Smooth muscle cell (in vitro differentiated cells): ENCODE results near the gene TECPR1. TPM values are rescaled to one million over a fixed set of nuclear protein-coding genes. Genes with fewer than 3 reads are reported as not detected.

Experiments
- DNase-seq: peaks from one replicate; lab custom pipeline; 2025; ENCODE audit not compliant: unreplicated experiment; lab: John Stamatoyannopoulos, UW
- H2AFZ ChIP-seq: fragments of 200-600 bp; sonication (generic); 2 replicates; pipeline ENCODE4 v1.6.0; 2016; ENCODE audit warnings: antibody characterized with exemption, low read depth, mild to moderate bottlenecking
- H3F3A ChIP-seq: fragments of 200-600 bp; sonication (generic); 2 replicates; pipeline ENCODE4 v1.6.0; 2017; ENCODE audit warnings: antibody characterized with exemption, low read depth
- H3K27ac ChIP-seq: fragments of 200-600 bp; sonication (generic); 2 replicates; pipeline ENCODE4 v1.5.1; 2016; ENCODE audit warnings: low read depth, mild to moderate bottlenecking
- H3K27me3 ChIP-seq: fragments of 200-600 bp; sonication (generic); 2 replicates; pipeline ENCODE4 v1.6.1; 2016; ENCODE audit warnings: low read depth, mild to moderate bottlenecking
- H3K36me3 ChIP-seq: fragments of 200-600 bp; sonication (generic); 2 replicates; pipeline ENCODE4 v1.5.1; 2016; ENCODE audit warnings: low read depth
- H3K4me1 ChIP-seq: fragments of 200-600 bp; sonication (generic); 2 replicates; pipeline ENCODE4 v1.5.1; 2016; ENCODE audit warnings: low read depth
- H3K4me2 ChIP-seq: fragments of 200-600 bp; sonication (generic); 2 replicates; pipeline ENCODE4 v1.6.0; 2016; ENCODE audit warnings: mild to moderate bottlenecking
- H3K4me3 ChIP-seq: fragments of 200-600 bp; sonication (generic); 2 replicates; pipeline ENCODE4 v1.5.1; 2016; ENCODE audit warnings: mild to moderate bottlenecking
- H3K79me2 ChIP-seq: fragments of 200-600 bp; sonication (generic); 2 replicates; pipeline ENCODE4 v1.6.0; 2016; ENCODE audit warnings: low read depth, mild to moderate bottlenecking
- H3K9ac ChIP-seq: fragments of 200-600 bp; sonication (generic); 2 replicates; pipeline ENCODE4 v1.6.0; 2016; ENCODE audit warnings: low read depth
- H3K9me3 ChIP-seq: fragments of 200-600 bp; sonication (generic); replicated peaks from 2 replicates; pipeline ENCODE4 v1.5.1; 2016; ENCODE audit warnings: low read depth
- H4K20me1 ChIP-seq: fragments of 200-600 bp; sonication (generic); 2 replicates; pipeline ENCODE4 v1.6.0; 2016; ENCODE audit warnings: low read depth
- CTCF ChIP-seq: fragments of 200-600 bp; sonication (generic); IDR thresholded peaks from 2 replicates; pipeline ENCODE4 v1.5.1; 2017; ENCODE audit warnings: borderline replicate concordance, mild to moderate bottlenecking, antibody characterized with exemption; ENCODE audit not compliant: insufficient read depth, poor library complexity, severe bottlenecking
- WGBS: methylation state at CpG from one replicate; pipeline ENCODE4 v1.1.7; 2016; ENCODE audit warnings: low lambda C conversion rate; 5-methylcytosine and 5-hydroxymethylcytosine counted together
- polyA plus RNA-seq: library from polyadenylated mRNA; unstranded; fragments of >200 nt; fragmentation: Nextera tagmentation; extraction: Ambion mirVana; gene quantifications from 2 replicates; pipeline ENCODE4 v1.2.1, GENCODE V29; 2016
- total RNA-seq: library from RNA; depleted of rRNA; stranded (reverse); fragments of >200 nt; gene quantifications from 2 replicates; pipeline ENCODE4 v1.2.3, GENCODE V29; 2014

Gene TECPR1
- total and polyA plus RNA-seq, 2 experiments from 2014 or later: 8.9 to 33.1 TPM

DNA sequence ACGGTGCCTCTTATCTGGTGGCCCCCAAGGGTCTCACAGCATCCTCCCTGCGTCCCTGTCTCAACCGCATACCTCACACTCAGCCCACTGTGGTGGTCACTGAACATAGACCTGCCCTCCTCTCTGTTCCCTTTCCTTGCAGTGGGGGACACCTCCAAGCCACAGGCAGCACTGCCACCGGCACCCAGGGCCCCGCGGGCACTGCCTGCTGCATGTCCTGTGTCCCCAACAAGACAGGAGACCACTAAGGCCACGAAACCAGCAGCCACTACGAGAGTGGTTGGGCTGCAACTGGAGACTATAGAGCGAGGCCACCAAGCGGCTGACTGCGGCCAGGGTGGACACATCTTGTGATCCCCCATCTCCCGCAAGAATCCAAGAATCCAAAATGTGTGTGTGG lies 44.8 kb upstream of the TECPR1 start:
- H3F3A ChIP-seq: peaks cover 25% of the 10 kb centered on the region
- no peak for DNase-seq
- H4K20me1 ChIP-seq: peaks cover 93% of the 10 kb centered on the region
- no peak for TF ChIP-seq CTCF
- no peak overlapping the region for H3K9ac ChIP-seq
- no peaks in the 10 kb centered on the region for H3K9me3 ChIP-seq
- no peaks in the 10 kb centered on the region for H3K27me3 ChIP-seq
- WGBS: 81% methylated on average over 12 of the region's 12 CpGs
- no peaks in the 10 kb centered on the region for H3K79me2 ChIP-seq
- no peak overlapping the region for H3K4me3 ChIP-seq
- H3K4me1 ChIP-seq: peaks cover 3% of the 10 kb centered on the region
- no peak overlapping the region for H2AFZ ChIP-seq
- H3K36me3 ChIP-seq: no peaks in the 10 kb centered on the region
- H3K27ac ChIP-seq: no peak overlapping the region
- H3K4me2 ChIP-seq: no peak overlapping the region

DNA sequence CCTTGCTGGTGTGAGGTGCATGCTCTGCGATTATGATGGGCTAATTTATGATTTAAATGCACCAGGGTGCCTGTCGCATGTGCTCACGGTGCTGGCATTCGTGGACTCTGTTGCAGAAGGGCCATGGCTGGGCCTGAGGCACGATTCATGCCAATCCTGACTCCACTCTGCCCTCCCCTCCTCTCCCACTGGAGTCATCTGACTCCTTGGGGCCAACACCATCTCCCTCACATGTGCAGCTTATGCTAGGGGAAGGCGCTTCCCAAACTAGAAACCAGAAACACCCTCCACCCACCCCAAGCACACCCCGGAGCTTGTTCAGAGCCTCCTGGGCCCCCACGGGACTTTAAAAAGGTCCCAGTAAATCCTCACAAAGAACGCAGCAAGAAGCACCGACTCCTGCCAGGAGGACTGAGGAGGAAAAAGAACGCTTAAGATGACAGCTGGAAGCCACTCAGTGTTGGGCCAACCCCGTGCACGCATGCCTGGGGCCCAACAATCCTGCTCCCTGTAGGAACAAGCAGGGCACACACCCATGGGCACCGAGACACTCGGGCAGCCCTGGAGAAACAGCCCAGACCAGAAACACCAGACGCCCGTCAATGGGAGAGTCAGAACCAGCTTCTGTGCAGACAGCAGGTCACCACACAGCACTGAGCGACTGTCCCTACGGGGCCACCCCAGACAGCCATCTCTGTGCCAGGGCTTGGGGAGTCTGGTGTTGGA lies 43.6 kb upstream of the TECPR1 start:
- Histone ChIP-seq H3K9me3 (no peaks in the 10 kb centered on the region), H3F3A (peaks cover 32% of the 10 kb centered on the region), H3K27me3 (no peaks in the 10 kb centered on the region), H4K20me1 (peaks cover 95% of the 10 kb centered on the region), H3K9ac (no peak overlapping the region), H3K4me1 (no peaks in the 10 kb centered on the region), H3K27ac (peak overlapping the region; percentile 28), H3K4me2 (no peak overlapping the region), H3K4me3 (no peak overlapping the region), H3K36me3 (no peaks in the 10 kb centered on the region), H2AFZ (no peak overlapping the region), H3K79me2 (no peaks in the 10 kb centered on the region)
- no peak for TF ChIP-seq CTCF
- WGBS: 87% methylated on average over 19 of the region's 19 CpGs
- no peak for DNase-seq

- TF ChIP-seq CTCF: peak; percentile 85
- DNase-seq: peak; percentile 15
Observed at GRCh38 chr7:98294798-98295382, 42.9 kb upstream of the TECPR1 start.

DNA sequence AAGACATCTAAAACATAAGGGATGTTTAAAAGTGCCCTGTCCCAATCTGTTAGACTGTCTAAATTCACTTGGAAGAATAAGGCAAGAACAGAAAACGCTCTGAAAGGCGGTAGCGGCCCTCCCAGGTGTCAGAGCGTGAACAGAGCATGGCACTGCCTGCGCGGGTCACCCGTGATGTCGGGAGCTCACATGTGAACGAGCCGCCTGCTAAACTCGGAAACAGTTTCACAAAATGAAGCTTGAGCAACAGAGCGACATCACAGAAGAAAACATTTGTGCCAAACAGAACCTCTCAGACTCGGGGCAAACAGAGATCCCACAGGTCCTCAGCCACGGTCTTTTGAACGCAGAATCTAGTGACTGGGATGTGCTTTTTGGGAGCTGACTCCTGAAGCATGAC lies 42.3 kb upstream of the TECPR1 start:
- no peak overlapping the region for H2AFZ ChIP-seq
- H4K20me1 ChIP-seq: peaks cover 93% of the 10 kb centered on the region
- H3K27me3 ChIP-seq: no peaks in the 10 kb centered on the region
- H3K4me2 ChIP-seq: no peak overlapping the region
- DNase-seq: no peak
- H3K36me3 ChIP-seq: no peaks in the 10 kb centered on the region
- H3K79me2 ChIP-seq: peaks cover 3% of the 10 kb centered on the region
- no peak overlapping the region for H3K9ac ChIP-seq
- H3K9me3 ChIP-seq: no peaks in the 10 kb centered on the region
- WGBS: 92% methylated on average over 15 of the region's 15 CpGs
- H3K4me1 ChIP-seq: no peaks in the 10 kb centered on the region
- H3K4me3 ChIP-seq: no peak overlapping the region
- no peak overlapping the region for H3K27ac ChIP-seq
- TF ChIP-seq CTCF: no peak
- peaks cover 32% of the 10 kb centered on the region for H3F3A ChIP-seq

More at GRCh38 chr7:98294798-98295382, 42.9 kb upstream of the TECPR1 start:
- no peaks in the 10 kb centered on the region for H3K4me1 ChIP-seq
- H3F3A ChIP-seq: peaks cover 32% of the 10 kb centered on the region
- no peak overlapping the region for H3K9ac ChIP-seq
- H4K20me1 ChIP-seq: peaks cover 91% of the 10 kb centered on the region
- H3K9me3 ChIP-seq: no peaks in the 10 kb centered on the region
- H2AFZ ChIP-seq: no peak overlapping the region
- H3K27ac ChIP-seq: no peak overlapping the region
- no peaks in the 10 kb centered on the region for H3K36me3 ChIP-seq
- H3K4me3 ChIP-seq: no peak overlapping the region
- no peaks in the 10 kb centered on the region for H3K79me2 ChIP-seq
- 26% methylated on average over 14 of the region's 14 CpGs for WGBS
- no peak overlapping the region for H3K4me2 ChIP-seq
- H3K27me3 ChIP-seq: no peaks in the 10 kb centered on the region
